Lower lobe of right lung (tissue), 2 donors: Measurements from ENCODE around the gene ACKR1. TPM values are rescaled to one million over a fixed set of nuclear protein-coding genes. Genes with fewer than 3 reads are reported as not detected.

Source experiments
- ATAC-seq, 2 donors: fragments of 200-7000 bp; cut with Tn5 transposase; one replicate each; pipeline ENCODE4 v1.9.1; 2020 to 2022; ENCODE audit warnings: mild to moderate bottlenecking in 2 of 2, moderate library complexity in 2 of 2
- DNase-seq: peaks from one replicate; pipeline ENCODE4 v3.0.0-alpha.2; 2020
- H3K27ac ChIP-seq: fragments of 200-600 bp; one replicate; pipeline ENCODE4 v1.8.0; 2022
- H3K27me3 ChIP-seq: fragments of 200-600 bp; one replicate; pipeline ENCODE4 v1.8.0; 2022; ENCODE audit warnings: low read depth
- H3K36me3 ChIP-seq: fragments of 200-600 bp; one replicate; pipeline ENCODE4 v1.8.0; 2022; ENCODE audit warnings: mild to moderate bottlenecking
- H3K4me1 ChIP-seq: fragments of 200-600 bp; one replicate; pipeline ENCODE4 v1.8.0; 2022
- H3K4me3 ChIP-seq: fragments of 200-600 bp; one replicate; pipeline ENCODE4 v1.8.0; 2022; ENCODE audit warnings: mild to moderate bottlenecking
- H3K9me3 ChIP-seq: fragments of 200-600 bp; one replicate; pipeline ENCODE4 v1.8.0; 2022
- CTCF ChIP-seq: fragments of 200-600 bp; IDR thresholded peaks from one replicate; pipeline ENCODE4 v1.8.0; 2022; ENCODE audit warnings: antibody characterized with exemption, mild to moderate bottlenecking
- intact Hi-C: fragments of 100-400 bp; cut with DNase I; formaldehyde crosslinking; loops from one replicate; pipeline ENCODE4 v1.11.0; 2022
- total RNA-seq: library from RNA; stranded (reverse); fragmentation: NEBNext Ultra II Directional; extraction: Animal tissue kit (Norgen Biotek cat#: 25700); gene quantifications from one replicate; pipeline ENCODE4 v1.2.1, GENCODE V29; 2021
- donor health status: DM: no; HTN: yes; CAD: no; lungs with severe emphysema.

ACKR1 gene
- total RNA-seq, 1 donor from 2014 or later: 30.4 TPM

GRCh38 chr1:159199901-159200300 is 4.8 kb upstream of the ACKR1 start:
- TF ChIP-seq CTCF: no peak
- H3K27ac ChIP-seq: no peak overlapping the region
- intact Hi-C loops: no loop called here
- H3K4me3 ChIP-seq: peak overlapping the region; percentile 4
- H3K4me1 ChIP-seq: peaks cover 3% of the 10 kb centered on the region
- no peaks in the 10 kb centered on the region for H3K9me3 ChIP-seq
- no peaks in the 10 kb centered on the region for H3K36me3 ChIP-seq
- ATAC-seq: no peak
- no peak for DNase-seq
- H3K27me3 ChIP-seq: peaks cover 11% of the 10 kb centered on the region

- Histone ChIP-seq H3K27me3 (peaks cover 11% of the 10 kb centered on the region), H3K9me3 (no peaks in the 10 kb centered on the region), H3K36me3 (no peaks in the 10 kb centered on the region), H3K27ac (no peak overlapping the region), H3K4me1 (peaks cover 3% of the 10 kb centered on the region), H3K4me3 (peak overlapping the region; percentile 3)
- intact Hi-C loops: no loop called here
- TF ChIP-seq CTCF: no peak
- DNase-seq (no peak), ATAC-seq (no peak)
Observed at GRCh38 chr1:159200769-159201168, 3.9 kb upstream of the ACKR1 start.

- Histone ChIP-seq H3K4me1 (peaks cover 3% of the 10 kb centered on the region), H3K4me3 (peak overlapping the region; percentile 14), H3K27me3 (peaks cover 11% of the 10 kb centered on the region), H3K27ac (no peak overlapping the region), H3K36me3 (no peaks in the 10 kb centered on the region), H3K9me3 (no peaks in the 10 kb centered on the region)
- ATAC-seq (no peak), DNase-seq (no peak)
- intact Hi-C loops: no loop called here
- no peak for TF ChIP-seq CTCF
Observed at GRCh38 chr1:159201642-159202041, 3.0 kb upstream of the ACKR1 start.

GRCh38 chr1:159203610-159204009 is 1.1 kb upstream of the ACKR1 start:
- Histone ChIP-seq H3K4me3 (no peak overlapping the region), H3K36me3 (no peaks in the 10 kb centered on the region), H3K4me1 (peaks cover 3% of the 10 kb centered on the region), H3K9me3 (no peaks in the 10 kb centered on the region), H3K27me3 (peaks cover 18% of the 10 kb centered on the region), H3K27ac (no peak overlapping the region)
- ATAC-seq: no peak
- no peak for TF ChIP-seq CTCF
- intact Hi-C loops: no loop called here
- DNase-seq: no peak

- no peaks in the 10 kb centered on the region for H3K9me3 ChIP-seq
- no peak for TF ChIP-seq CTCF
- intact Hi-C loops: no loop called here
- peaks cover 20% of the 10 kb centered on the region for H3K27me3 ChIP-seq
- ATAC-seq (no peak), DNase-seq (no peak)
- H3K4me1 ChIP-seq: peaks cover 3% of the 10 kb centered on the region
- peak overlapping the region; percentile 32 for H3K4me3 ChIP-seq
- no peak overlapping the region for H3K27ac ChIP-seq
- H3K36me3 ChIP-seq: no peaks in the 10 kb centered on the region
Observed at GRCh38 chr1:159205225-159205624, 550 bp downstream of the ACKR1 start.

GRCh38 chr1:159206110-159206509 is 1.4 kb downstream of the ACKR1 start:
- peaks cover 20% of the 10 kb centered on the region for H3K27me3 ChIP-seq
- peak overlapping the region; percentile 32 for H3K4me3 ChIP-seq
- no peaks in the 10 kb centered on the region for H3K36me3 ChIP-seq
- H3K4me1 ChIP-seq: peaks cover 3% of the 10 kb centered on the region
- DNase-seq (no peak), ATAC-seq (no peak)
- TF ChIP-seq CTCF: no peak
- H3K9me3 ChIP-seq: no peaks in the 10 kb centered on the region
- intact Hi-C loops: no loop called here
- no peak overlapping the region for H3K27ac ChIP-seq
